HUES64 (cell line): ENCODE results near the gene B3GAT1.

Experiments
- H3K27ac ChIP-seq: 2 replicates; pipeline ENCODE4 v1.7.0; 2013; ENCODE audit warnings: low read depth, low read length, inconsistent platforms
- H3K27me3 ChIP-seq: 2 replicates; pipeline ENCODE4 v1.6.1; 2013; ENCODE audit warnings: mild to moderate bottlenecking, low read length; ENCODE audit not compliant: insufficient read depth
- H3K36me3 ChIP-seq: 2 replicates; pipeline ENCODE4 v1.6.1; 2013; ENCODE audit warnings: mild to moderate bottlenecking, low read length; ENCODE audit not compliant: insufficient read depth
- H3K4me1 ChIP-seq: 2 replicates; pipeline ENCODE4 v1.6.1; 2013; ENCODE audit warnings: mild to moderate bottlenecking, low read length, moderate library complexity; ENCODE audit not compliant: insufficient read depth
- H3K4me3 ChIP-seq: 2 replicates; pipeline ENCODE4 v1.5.1; 2013; ENCODE audit warnings: mild to moderate bottlenecking, low read length, moderate library complexity
- H3K9ac ChIP-seq: 2 replicates; pipeline ENCODE4 v1.6.1; 2013; ENCODE audit warnings: mild to moderate bottlenecking, low read depth, low read length
- H3K9me3 ChIP-seq: 2 replicates; pipeline ENCODE4 v1.6.1; 2013; ENCODE audit warnings: low read depth, low read length; ENCODE audit not compliant: insufficient read depth
- WGBS: fragments of 150-250, 120-280 bp; methylation state at CpG from one replicate; pipeline ENCODE4 v1.1.7; 2013; ENCODE audit warnings: missing lambda C conversion rate; 5-methylcytosine and 5-hydroxymethylcytosine counted together

The B3GAT1 gene

DNA sequence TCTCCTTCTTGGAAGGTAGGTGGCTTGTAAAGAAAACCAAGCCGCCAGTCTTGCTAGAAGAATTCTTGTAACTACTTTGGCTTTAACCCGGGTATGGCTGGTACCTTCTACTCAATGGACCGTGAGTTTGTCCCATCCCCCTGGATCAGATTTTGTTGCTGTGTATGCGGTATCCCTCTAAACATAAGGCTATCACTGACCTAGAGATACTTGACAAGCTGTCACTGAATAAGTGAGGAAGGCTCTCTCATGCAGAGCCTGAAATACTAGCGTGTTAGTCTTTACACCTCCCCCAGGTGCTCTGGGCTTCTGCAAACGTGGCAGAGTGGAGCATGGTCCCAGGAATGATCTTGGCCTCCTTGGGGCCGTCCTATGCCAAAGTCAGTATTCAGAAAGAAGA, 45.8 kb downstream of the B3GAT1 start:
- no peaks in the 10 kb centered on the region for H3K36me3 ChIP-seq
- WGBS: 92% methylated on average over 7 of the region's 7 CpGs
- no peak overlapping the region for H3K27ac ChIP-seq
- no peaks in the 10 kb centered on the region for H3K9me3 ChIP-seq
- no peaks in the 10 kb centered on the region for H3K4me1 ChIP-seq
- no peaks in the 10 kb centered on the region for H3K27me3 ChIP-seq
- H3K9ac ChIP-seq: no peak overlapping the region
- H3K4me3 ChIP-seq: no peak overlapping the region

GRCh38 chr11:134365011-134365925, 46.8 kb downstream of the B3GAT1 start:
- no peak overlapping the region for H3K4me3 ChIP-seq
- 92% methylated on average over 22 of the region's 22 CpGs for WGBS
- H3K9ac ChIP-seq: no peak overlapping the region
- no peaks in the 10 kb centered on the region for H3K9me3 ChIP-seq
- H3K27me3 ChIP-seq: no peaks in the 10 kb centered on the region
- no peak overlapping the region for H3K27ac ChIP-seq
- H3K36me3 ChIP-seq: no peaks in the 10 kb centered on the region
- H3K4me1 ChIP-seq: no peaks in the 10 kb centered on the region

DNA sequence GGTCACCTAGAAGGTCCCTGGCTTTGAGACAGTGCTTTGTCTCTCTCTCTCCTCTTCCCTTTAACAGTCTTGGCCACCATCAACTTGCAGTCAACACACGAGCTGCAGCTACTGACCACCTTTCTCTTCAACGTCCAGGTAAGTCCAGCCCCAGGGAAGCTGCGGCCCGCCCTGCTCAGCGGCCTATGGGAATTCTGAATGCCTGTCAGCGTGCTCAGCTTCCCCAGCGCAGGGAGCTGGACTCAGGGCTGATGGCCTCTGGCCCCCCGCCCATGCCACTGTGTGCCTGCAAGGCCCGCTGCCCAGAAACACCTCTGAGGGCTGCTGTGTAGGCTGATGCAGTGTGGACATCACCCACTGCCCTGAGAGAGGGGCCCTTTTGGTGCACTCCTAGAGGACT, 47.8 kb downstream of the B3GAT1 start:
- H3K36me3 ChIP-seq: no peaks in the 10 kb centered on the region
- peaks cover 2% of the 10 kb centered on the region; the same call in 1 of the 2 replicates for H3K27me3 ChIP-seq
- H3K4me3 ChIP-seq: no peak overlapping the region
- WGBS: 92% methylated on average over 9 of the region's 9 CpGs
- H3K9ac ChIP-seq: no peak overlapping the region
- H3K9me3 ChIP-seq: no peaks in the 10 kb centered on the region
- no peak overlapping the region for H3K27ac ChIP-seq
- no peaks in the 10 kb centered on the region for H3K4me1 ChIP-seq

GRCh38 chr11:134363592-134363991, 48.5 kb downstream of the B3GAT1 start:
- Histone ChIP-seq H3K4me3 (no peak overlapping the region), H3K27ac (no peak overlapping the region), H3K4me1 (no peaks in the 10 kb centered on the region), H3K27me3 (peaks cover 3% of the 10 kb centered on the region; the same call in 1 of the 2 replicates), H3K9me3 (no peaks in the 10 kb centered on the region), H3K36me3 (no peaks in the 10 kb centered on the region), H3K9ac (no peak overlapping the region)
- WGBS: 94% methylated on average over 6 of the region's 7 CpGs

GRCh38 chr11:134363161-134363560, 48.9 kb downstream of the B3GAT1 start:
- H3K36me3 ChIP-seq: no peaks in the 10 kb centered on the region
- H3K4me3 ChIP-seq: no peak overlapping the region
- no peak overlapping the region for H3K9ac ChIP-seq
- H3K27ac ChIP-seq: no peak overlapping the region
- H3K4me1 ChIP-seq: no peaks in the 10 kb centered on the region
- H3K27me3 ChIP-seq: peaks cover 3% of the 10 kb centered on the region; the same call in 1 of the 2 replicates
- H3K9me3 ChIP-seq: no peaks in the 10 kb centered on the region
- WGBS: 94% methylated on average over 9 of the region's 9 CpGs

DNA sequence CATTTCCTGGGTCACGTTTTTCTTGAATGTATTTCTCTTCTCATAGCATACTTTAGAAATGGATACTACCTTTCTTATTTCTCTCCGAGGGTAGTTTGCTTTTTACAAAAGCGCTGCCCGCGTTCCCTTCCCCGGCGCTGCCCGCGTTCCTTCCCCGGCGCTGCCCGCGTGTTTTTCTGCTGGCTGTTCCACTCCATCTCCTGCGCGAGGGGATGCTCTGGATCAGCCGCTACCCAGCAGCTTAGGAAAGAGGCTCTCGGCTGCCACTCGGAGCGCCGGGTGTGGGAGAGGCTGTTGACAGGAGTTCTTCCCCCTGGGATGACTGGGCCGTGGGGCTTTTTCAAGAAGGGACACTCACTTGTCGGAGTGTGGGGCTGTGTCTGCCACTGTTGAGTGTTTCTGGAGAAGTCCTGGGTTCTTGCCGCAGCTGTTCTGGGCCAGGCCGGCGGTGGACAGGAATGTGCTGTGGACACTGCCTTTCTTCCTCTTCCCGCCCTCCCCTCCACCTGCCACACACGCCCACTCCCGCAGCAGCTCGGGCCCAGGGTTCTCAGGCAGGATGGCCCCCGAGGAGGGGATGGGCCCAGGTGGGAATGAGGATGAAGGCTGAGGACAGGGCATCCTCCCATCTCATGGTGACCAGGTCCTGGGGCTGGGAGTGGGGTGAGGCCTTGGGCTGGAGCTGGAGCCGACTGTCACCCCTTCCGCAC, 49.7 kb downstream of the B3GAT1 start:
- peaks cover 3% of the 10 kb centered on the region; the same call in 1 of the 2 replicates for H3K27me3 ChIP-seq
- H3K9me3 ChIP-seq: no peaks in the 10 kb centered on the region
- H3K36me3 ChIP-seq: no peaks in the 10 kb centered on the region
- H3K9ac ChIP-seq: no peak overlapping the region
- H3K4me1 ChIP-seq: no peaks in the 10 kb centered on the region
- H3K4me3 ChIP-seq: no peak overlapping the region
- 91% methylated on average over 32 of the region's 32 CpGs for whole genome bisulfite sequencing
- H3K27ac ChIP-seq: no peak overlapping the region

DNA sequence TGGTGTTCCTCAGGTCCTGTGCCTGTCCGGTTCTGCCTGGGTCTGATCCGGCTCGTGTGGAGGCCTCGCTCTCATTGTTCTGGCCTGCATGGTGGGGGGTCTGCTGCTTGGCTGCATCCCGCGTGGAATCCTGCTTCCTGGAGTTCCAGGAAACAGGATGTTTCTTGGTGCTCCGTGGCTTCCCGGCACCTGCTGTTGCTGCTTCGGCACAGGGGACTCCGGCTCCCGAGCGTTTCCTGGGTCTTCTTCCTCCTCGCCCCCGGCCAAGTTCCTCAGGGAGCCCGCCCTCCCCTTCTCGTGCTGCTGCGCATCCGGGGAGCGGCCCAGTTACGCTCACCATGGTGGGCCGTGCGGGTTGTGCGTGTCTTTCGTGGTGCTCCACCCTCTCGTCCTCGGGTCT, 50.4 kb downstream of the B3GAT1 start:
- no peaks in the 10 kb centered on the region for H3K9me3 ChIP-seq
- H3K36me3 ChIP-seq: no peaks in the 10 kb centered on the region
- no peaks in the 10 kb centered on the region for H3K4me1 ChIP-seq
- H3K4me3 ChIP-seq: no peak overlapping the region
- peaks cover 3% of the 10 kb centered on the region; the same call in 1 of the 2 replicates for H3K27me3 ChIP-seq
- H3K27ac ChIP-seq: no peak overlapping the region
- whole genome bisulfite sequencing: 88% methylated on average over 26 of the region's 26 CpGs
- H3K9ac ChIP-seq: no peak overlapping the region

GRCh38 chr11:134360050-134360835, 51.8 kb downstream of the B3GAT1 start:
- Histone ChIP-seq H3K4me1 (no peaks in the 10 kb centered on the region), H3K27ac (no peak overlapping the region), H3K4me3 (no peak overlapping the region), H3K36me3 (no peaks in the 10 kb centered on the region), H3K27me3 (peaks cover 3% of the 10 kb centered on the region; the same call in 1 of the 2 replicates), H3K9ac (no peak overlapping the region), H3K9me3 (no peaks in the 10 kb centered on the region)
- 28% methylated on average over 27 of the region's 30 CpGs for WGBS

DNA sequence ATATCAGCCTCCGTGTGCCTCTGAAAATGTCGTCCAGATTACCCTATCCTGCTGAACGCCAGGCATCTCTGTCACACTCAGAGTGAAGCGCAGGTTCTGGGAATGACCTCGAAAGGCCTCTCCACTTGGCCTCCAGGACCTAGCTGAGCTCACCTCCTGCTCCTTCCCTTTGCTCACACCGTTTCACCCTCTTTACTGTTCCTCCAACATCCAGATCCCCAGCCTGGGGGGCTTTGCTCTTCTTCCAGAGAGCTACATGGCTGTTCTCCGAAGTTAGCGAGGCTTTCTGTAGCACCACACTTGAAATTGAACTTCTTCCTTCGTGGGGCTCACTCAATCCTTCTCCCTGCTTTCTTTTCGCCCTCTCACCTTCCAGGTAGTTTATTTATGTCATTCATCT, 52.4 kb downstream of the B3GAT1 start:
- Histone ChIP-seq H3K9ac (no peak overlapping the region), H3K9me3 (no peaks in the 10 kb centered on the region), H3K4me1 (no peaks in the 10 kb centered on the region)

DNA sequence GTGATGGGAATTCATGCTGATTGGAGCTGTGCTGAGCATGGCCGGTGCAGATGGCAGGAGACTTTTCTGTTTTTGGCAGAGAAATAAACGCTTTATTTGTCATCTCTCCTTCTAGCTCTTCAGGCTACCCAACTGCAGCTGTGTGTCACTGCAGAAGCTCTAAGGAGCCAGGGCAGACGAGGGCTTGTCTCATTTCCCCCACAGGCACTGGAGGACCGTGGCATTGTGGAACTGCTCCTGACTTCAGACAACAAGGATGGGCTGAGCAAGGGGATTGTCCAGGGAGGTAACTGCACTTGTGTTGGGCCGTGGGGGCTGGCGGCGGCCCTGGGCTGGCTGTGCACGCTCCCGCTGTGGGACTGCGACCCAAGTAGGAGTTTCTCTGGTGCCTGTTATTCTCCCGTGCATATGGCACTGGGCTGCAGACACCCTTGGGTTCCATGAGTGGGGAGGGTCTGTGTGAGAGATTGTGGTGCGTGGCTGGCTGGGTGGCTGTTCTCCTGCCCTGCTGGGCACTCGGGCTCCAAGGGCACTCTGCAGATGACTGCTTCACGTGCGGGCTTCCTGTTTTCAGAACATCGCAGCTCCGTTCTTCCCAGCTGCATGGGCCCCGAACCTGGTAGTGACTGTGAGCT, 53.1 kb downstream of the B3GAT1 start:
- Histone ChIP-seq H3K9ac (no peak overlapping the region), H3K36me3 (no peaks in the 10 kb centered on the region), H3K9me3 (no peaks in the 10 kb centered on the region), H3K4me1 (no peaks in the 10 kb centered on the region), H3K4me3 (no peak overlapping the region), H3K27me3 (peaks cover 3% of the 10 kb centered on the region; the same call in 1 of the 2 replicates), H3K27ac (no peak overlapping the region)
- 94% methylated on average over 18 of the region's 18 CpGs for WGBS

More for the DNA sequence above, 52.4 kb downstream of the B3GAT1 start:
- Histone ChIP-seq H3K27ac (no peak overlapping the region), H3K27me3 (peaks cover 3% of the 10 kb centered on the region; the same call in 1 of the 2 replicates), H3K4me3 (no peak overlapping the region), H3K36me3 (no peaks in the 10 kb centered on the region)
- WGBS: 90% methylated on average over 10 of the region's 10 CpGs
